ENCODE results near the gene WDR7. TPM values are rescaled to one million over a fixed set of nuclear protein-coding genes. Genes with fewer than 3 reads are reported as not detected.
A peak's percentile ranks its signal among the peaks of the same experiment; 100 is the strongest.

WDR7 gene
- total RNA-seq = 10 to 100 TPM; 17.8 to 58.7 (median 26.7) TPM

DNA sequence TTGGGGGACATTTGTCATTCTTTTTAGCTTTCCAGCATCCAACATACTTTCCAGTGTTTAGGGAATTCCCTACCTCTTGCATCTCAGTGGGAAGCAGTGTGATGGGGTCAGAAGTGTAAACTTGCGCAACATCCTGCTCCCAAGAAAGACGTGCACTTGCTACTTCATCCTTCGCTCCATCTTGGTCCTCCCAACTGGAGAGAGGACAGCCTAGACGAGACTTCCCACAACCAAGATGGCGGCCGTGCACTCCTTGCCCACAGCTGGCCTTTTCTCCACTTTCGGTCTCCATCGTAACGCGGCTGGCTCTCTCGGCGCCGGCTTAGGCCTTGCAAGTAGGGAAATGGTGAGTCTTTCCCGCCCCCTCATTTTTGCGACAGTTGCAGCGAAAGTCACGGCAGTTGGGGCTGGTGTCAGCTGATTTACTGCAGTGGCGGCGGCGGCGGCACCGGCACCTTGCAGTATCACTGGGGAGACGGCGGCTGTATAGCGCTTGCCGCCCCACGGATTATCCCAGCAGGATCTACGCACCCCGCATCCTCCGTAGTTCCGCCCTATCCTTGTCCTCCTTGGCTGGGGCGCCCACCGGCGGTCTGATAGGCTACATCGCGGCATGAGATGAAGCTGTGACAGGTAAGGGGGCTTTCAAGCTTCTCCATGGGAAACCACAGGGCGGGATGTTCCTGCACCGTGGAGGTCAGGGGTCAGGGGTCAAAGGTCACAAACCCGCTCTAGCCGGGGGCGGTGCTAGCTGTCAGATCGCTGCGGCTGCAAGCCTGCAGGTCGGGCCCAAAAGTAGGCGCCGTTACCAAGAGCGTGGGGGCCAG is at the start of gene WDR7:
Gene WDR7, plus strand, starts transcription at position 416 of the 827 bp plus-strand sequence. CDS start 21,157 bp downstream, outside the sequence.
- H3K9me3 ChIP-seq = no peaks in the 10 kb centered on the region
- TF ChIP-seq, protein P1, sequence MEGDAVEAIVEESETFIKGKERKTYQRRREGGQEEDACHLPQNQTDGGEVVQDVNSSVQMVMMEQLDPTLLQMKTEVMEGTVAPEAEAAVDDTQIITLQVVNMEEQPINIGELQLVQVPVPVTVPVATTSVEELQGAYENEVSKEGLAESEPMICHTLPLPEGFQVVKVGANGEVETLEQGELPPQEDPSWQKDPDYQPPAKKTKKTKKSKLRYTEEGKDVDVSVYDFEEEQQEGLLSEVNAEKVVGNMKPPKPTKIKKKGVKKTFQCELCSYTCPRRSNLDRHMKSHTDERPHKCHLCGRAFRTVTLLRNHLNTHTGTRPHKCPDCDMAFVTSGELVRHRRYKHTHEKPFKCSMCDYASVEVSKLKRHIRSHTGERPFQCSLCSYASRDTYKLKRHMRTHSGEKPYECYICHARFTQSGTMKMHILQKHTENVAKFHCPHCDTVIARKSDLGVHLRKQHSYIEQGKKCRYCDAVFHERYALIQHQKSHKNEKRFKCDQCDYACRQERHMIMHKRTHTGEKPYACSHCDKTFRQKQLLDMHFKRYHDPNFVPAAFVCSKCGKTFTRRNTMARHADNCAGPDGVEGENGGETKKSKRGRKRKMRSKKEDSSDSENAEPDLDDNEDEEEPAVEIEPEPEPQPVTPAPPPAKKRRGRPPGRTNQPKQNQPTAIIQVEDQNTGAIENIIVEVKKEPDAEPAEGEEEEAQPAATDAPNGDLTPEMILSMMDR (IDR thresholded peaks at IDR 0.05) = peak in 3 of 6 experiments; percentile 17 to 33 (median 32)
- TF ChIP-seq EP300 (IDR thresholded peaks at IDR 0.05) (peak in 1 of 4 donors; percentile 17), POLR2AphosphoS5 (IDR thresholded peaks at IDR 0.05) (peak; percentile 59 to 79), POLR2A (IDR thresholded peaks at IDR 0.05) (peak in 3 of 4 donors; percentile 26 to 75 (median 52))
- H3K4me1 ChIP-seq = peaks cover 10 to 17% (median 11%) of the 10 kb centered on the region in 4 donors
- WGBS, 2 donors = 1 to 2% methylated on average over 6 to 36 of the region's 47 CpGs
- DNase-seq (peak; percentile 95 to 98), ATAC-seq (ENCODE audit: low FRiP score in 2 of 2) (peak; percentile 98 to 99)
- peak within 1 kb of the TSS; percentile 83 to 94 (median 91) for H3K27ac ChIP-seq
- H3K27me3 ChIP-seq = no peaks in the 10 kb centered on the region
- H3K4me3 ChIP-seq = peak within 1 kb of the TSS; percentile 70 to 94 (median 86)
- H3K36me3 ChIP-seq = no peaks in the 10 kb centered on the region

DNA sequence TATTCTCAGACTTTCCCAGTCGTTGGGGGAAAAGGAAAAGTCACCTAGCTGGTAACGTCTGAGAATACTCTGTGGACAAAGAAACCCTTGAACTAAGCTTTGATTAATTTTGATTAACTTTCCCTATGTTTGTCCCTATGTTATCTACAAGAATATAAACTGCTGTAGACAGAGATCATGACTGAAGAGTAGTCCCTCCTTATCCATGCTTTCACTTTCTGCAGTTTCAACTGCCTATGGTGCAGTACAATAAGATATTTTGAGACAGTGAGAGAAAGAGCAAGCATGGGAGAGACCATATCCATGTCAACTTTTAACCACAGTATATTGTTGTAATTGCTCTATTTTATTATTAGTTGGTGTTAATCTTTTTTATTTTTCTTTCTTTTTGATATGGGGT is 44.5 kb upstream of the WDR7 start:
- Histone ChIP-seq H3K36me3 (peaks cover 4 to 93% (median 32%) of the 10 kb centered on the region in 4 donors), H3K4me1 (no peaks in the 10 kb centered on the region), H3K27me3 (no peaks in the 10 kb centered on the region), H3K27ac (no peak overlapping the region), H3K9me3 (no peaks in the 10 kb centered on the region), H3K4me3 (no peak overlapping the region)
- ATAC-seq (ENCODE audit: low FRiP score in 2 of 2) = no peak
- no peak for DNase-seq
- WGBS, 2 donors = 87 to 88% methylated on average over 2 of the region's 2 CpGs
- no peak for TF ChIP-seq EP300 (IDR thresholded peaks at IDR 0.05)
- TF ChIP-seq, protein P1 (IDR thresholded peaks at IDR 0.05) = no peak

DNA sequence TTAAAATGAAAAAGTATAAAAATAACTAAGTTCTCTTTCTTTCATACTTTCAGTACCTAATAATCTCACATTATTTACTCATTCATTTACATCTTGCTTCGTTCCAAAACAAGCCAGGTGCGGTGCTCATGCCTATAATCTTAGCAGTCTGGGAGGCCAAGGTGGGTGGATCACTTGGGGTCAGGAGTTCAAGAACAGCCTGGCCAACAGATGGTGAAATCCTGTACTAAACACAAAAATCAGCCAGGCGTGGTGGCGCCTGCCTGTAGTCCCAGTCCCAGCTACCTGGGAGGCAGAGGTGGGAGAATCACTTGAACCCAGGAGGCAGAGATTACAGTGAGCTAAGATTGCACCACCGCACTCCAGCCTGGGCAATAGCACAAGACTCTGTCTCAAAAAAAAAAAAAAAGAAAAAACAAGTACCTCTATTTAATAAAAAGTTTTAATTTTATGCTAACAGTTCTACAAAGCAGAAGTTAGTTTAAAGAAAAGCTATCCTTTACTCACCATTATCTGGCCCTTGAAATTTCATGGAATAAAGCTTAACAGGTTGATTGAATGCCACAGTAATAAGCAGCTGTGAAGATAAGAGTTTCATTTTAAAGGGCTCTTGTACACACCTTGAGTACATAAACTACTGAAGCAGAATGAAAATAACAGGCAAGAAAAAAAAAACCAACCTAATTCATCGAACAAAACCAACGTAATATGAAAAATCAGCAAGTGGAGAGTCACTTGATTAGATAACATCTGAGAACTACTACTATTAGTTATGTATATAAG is 35.2 kb upstream of the WDR7 start:
- Histone ChIP-seq H3K36me3 (peaks cover 7 to 87% (median 36%) of the 10 kb centered on the region in 4 donors), H3K4me3 (no peak overlapping the region), H3K27me3 (no peaks in the 10 kb centered on the region), H3K9me3 (no peaks in the 10 kb centered on the region), H3K27ac (no peak overlapping the region), H3K4me1 (peaks cover 0 to 5% (median 0%) of the 10 kb centered on the region in 4 donors)
- TF ChIP-seq POLR2AphosphoS5 (IDR thresholded peaks at IDR 0.05) (no peak), POLR2A (IDR thresholded peaks at IDR 0.05) (no peak), EP300 (IDR thresholded peaks at IDR 0.05) (no peak)
- TF ChIP-seq, protein P1 (IDR thresholded peaks at IDR 0.05) = no peak
- peak; percentile 35 to 70 for ATAC-seq (ENCODE audit: low FRiP score in 2 of 2)
- 59 to 68% methylated on average over 7 of the region's 7 CpGs for WGBS, 2 donors
- DNase-seq = peak in 1 of 2 donors; percentile 76

DNA sequence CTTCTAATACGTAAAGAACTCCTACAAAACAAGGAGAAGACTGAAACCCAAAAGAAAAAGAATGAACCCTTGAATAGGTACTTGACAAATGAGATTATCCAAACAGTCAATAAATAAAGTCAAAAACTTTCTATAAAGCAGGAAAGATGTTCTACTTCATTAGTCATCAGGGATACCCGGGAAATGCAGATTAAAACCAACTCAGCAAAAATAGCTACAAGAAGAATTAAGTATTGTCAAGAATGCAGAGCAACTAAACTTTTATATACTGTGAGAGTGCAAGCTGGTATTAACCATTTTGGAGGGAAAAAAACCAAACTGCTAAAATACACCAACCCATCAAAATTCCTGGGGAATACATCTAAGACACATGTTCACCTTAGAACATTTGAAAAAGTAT is 23.2 kb upstream of the WDR7 start:
- WGBS, 2 donors = 78 to 81% methylated on average over 2 of the region's 2 CpGs
- H3K4me3 ChIP-seq = no peak overlapping the region
- TF ChIP-seq, protein P1 (IDR thresholded peaks at IDR 0.05) = no peak
- no peak for TF ChIP-seq POLR2AphosphoS5 (IDR thresholded peaks at IDR 0.05)
- no peak for TF ChIP-seq EP300 (IDR thresholded peaks at IDR 0.05)
- no peak for TF ChIP-seq POLR2A (IDR thresholded peaks at IDR 0.05)
- no peaks in the 10 kb centered on the region for H3K27me3 ChIP-seq
- no peak for DNase-seq
- no peak for ATAC-seq (ENCODE audit: low FRiP score in 2 of 2)
- H3K9me3 ChIP-seq = no peaks in the 10 kb centered on the region
- peaks cover 0 to 33% (median 2%) of the 10 kb centered on the region in 4 donors for H3K36me3 ChIP-seq
- peaks cover 3 to 23% (median 18%) of the 10 kb centered on the region in 4 donors for H3K4me1 ChIP-seq
- no peak overlapping the region for H3K27ac ChIP-seq
